Epithelial cell of proximal tubule (primary cell): ENCODE data around the gene SYT8. TPM values are rescaled to one million over a fixed set of nuclear protein-coding genes. Genes with fewer than 3 reads are reported as not detected.

Source experiments
- DNase-seq: peaks from one replicate; pipeline ENCODE4 v3.0.0-alpha.2; 2011; ENCODE audit warnings: low read depth
- H3K4me3 ChIP-seq: 2 replicates; pipeline ENCODE4 v1.5.1; 2011; ENCODE audit warnings: low read depth, mild to moderate bottlenecking, low read length
- CTCF ChIP-seq: conservative IDR thresholded peaks from 2 replicates; pipeline ENCODE4 v1.5.1; 2012; ENCODE audit warnings: low read depth, mild to moderate bottlenecking, low read length
- total RNA-seq: library from RNA; depleted of rRNA; stranded (reverse); fragments of >200 nt; gene quantifications from 2 replicates; pipeline ENCODE4 v1.2.3, GENCODE V29; 2015

Gene SYT8
- total RNA-seq, 1 donor from 2014 or later = 0.81 TPM

- H3K4me3 ChIP-seq = no peak overlapping the region
These were observed 29.4 kb downstream of the SYT8 start for GRCh38 chr11:1864231-1864630.

GRCh38 chr11:1864831-1865665 lies 30.3 kb downstream of the SYT8 start:
- TF ChIP-seq CTCF = no peak
- H3K4me3 ChIP-seq = no peak overlapping the region
- DNase-seq = no peak

More at GRCh38 chr11:1864231-1864630, 29.4 kb downstream of the SYT8 start:
- no peak for TF ChIP-seq CTCF
- no peak for DNase-seq

- TF ChIP-seq CTCF = no peak
- DNase-seq = no peak
- no peak overlapping the region for H3K4me3 ChIP-seq
These were observed 31.4 kb downstream of the SYT8 start for GRCh38 chr11:1866226-1866625.

- H3K4me3 ChIP-seq = no peak overlapping the region
- TF ChIP-seq CTCF = no peak
- no peak for DNase-seq
These were observed 32.0 kb downstream of the SYT8 start for GRCh38 chr11:1866776-1867175.

- no peak overlapping the region for H3K4me3 ChIP-seq
- no peak for TF ChIP-seq CTCF
- DNase-seq = no peak
These were observed 32.6 kb downstream of the SYT8 start for GRCh38 chr11:1867381-1867780.

GRCh38 chr11:1868056-1868635 lies 33.4 kb downstream of the SYT8 start:
- no peak for DNase-seq
- no peak overlapping the region for H3K4me3 ChIP-seq
- no peak for TF ChIP-seq CTCF
